PFSK-1 (cell line): Measurements from ENCODE around the gene TMEM212.

Experiments used
- FOXP2 ChIP-seq: optimal IDR thresholded peaks from 2 replicates; pipeline ENCODE3; 2011; ENCODE audit warnings: borderline replicate concordance, control low read depth, inconsistent platforms; ENCODE audit not compliant: insufficient read depth; ENCODE audit errors: extremely low read length, extremely low read depth
- POLR2AphosphoS5 ChIP-seq: IDR thresholded peaks from 2 replicates; pipeline ENCODE4 v1.6.1; 2012; ENCODE audit warnings: low read depth, mild to moderate bottlenecking, control low read depth, low read length, moderate library complexity
- REST ChIP-seq, 2 experiments: IDR thresholded peaks; 2 replicates each; pipeline versions ENCODE4 v1.6.1 to v1.8.0; 2011 to 2012; ENCODE audit warnings: low read depth in 2 of 2, low read length in 2 of 2, control low read depth in 1 of 2, inconsistent platforms in 1 of 2, mild to moderate bottlenecking in 1 of 2, moderate library complexity in 1 of 2; ENCODE audit not compliant: insufficient read depth in 1 of 2
- SIN3A ChIP-seq: IDR thresholded peaks from 2 replicates; pipeline ENCODE4 v1.6.1; 2012; ENCODE audit warnings: mild to moderate bottlenecking, low read length, moderate library complexity, borderline replicate concordance; ENCODE audit not compliant: insufficient read depth
- TAF1 ChIP-seq: IDR thresholded peaks from 2 replicates; pipeline ENCODE4 v1.6.1; 2012; ENCODE audit warnings: low read length, control low read depth, borderline replicate concordance; ENCODE audit not compliant: insufficient read depth

TMEM212 gene

GRCh38 chr3:171854649-171855305 lies 11.6 kb downstream of the TMEM212 start:
- TF ChIP-seq FOXP2 (no peak), TAF1 (no peak), POLR2AphosphoS5 (no peak), SIN3A (no peak)

- no peak for TF ChIP-seq TAF1
- TF ChIP-seq FOXP2 = no peak
- TF ChIP-seq SIN3A = no peak
- no peak for TF ChIP-seq POLR2AphosphoS5
Observed at GRCh38 chr3:171860830-171861535, 17.8 kb downstream of the TMEM212 start.

- TF ChIP-seq REST (IDR thresholded peaks at IDR 0.05; ENCODE audit: insufficient read depth in 1 of 2, low read depth in 2 of 2, low read length in 2 of 2) = no peak
Observed at GRCh38 chr3:171862392-171862791, 19.2 kb downstream of the TMEM212 start.

- no peak for TF ChIP-seq TAF1
- no peak for TF ChIP-seq SIN3A
- no peak for TF ChIP-seq FOXP2
- TF ChIP-seq REST (IDR thresholded peaks at IDR 0.05; ENCODE audit: insufficient read depth in 1 of 2, low read depth in 2 of 2, low read length in 2 of 2) = no peak
- TF ChIP-seq POLR2AphosphoS5 = no peak
Observed at GRCh38 chr3:171862993-171863521, 19.9 kb downstream of the TMEM212 start.

- no peak for TF ChIP-seq SIN3A
- no peak for TF ChIP-seq FOXP2
- TF ChIP-seq POLR2AphosphoS5 = no peak
- TF ChIP-seq REST (IDR thresholded peaks at IDR 0.05; ENCODE audit: insufficient read depth in 1 of 2, low read depth in 2 of 2, low read length in 2 of 2) = no peak
- no peak for TF ChIP-seq TAF1
Observed at GRCh38 chr3:171863920-171864319, 20.8 kb downstream of the TMEM212 start.

GRCh38 chr3:171865191-171865865 lies 22.2 kb downstream of the TMEM212 start:
- TF ChIP-seq POLR2AphosphoS5 = no peak
- no peak for TF ChIP-seq SIN3A
- TF ChIP-seq TAF1 = no peak
- TF ChIP-seq REST (IDR thresholded peaks at IDR 0.05; ENCODE audit: insufficient read depth in 1 of 2, low read depth in 2 of 2, low read length in 2 of 2) = no peak
- TF ChIP-seq FOXP2 = no peak
